Activated naive CD4-positive, alpha-beta T cell treated with anti-CD3 and anti-CD28 coated beads, Interleukin-2, amount 50 U/mL, for 16 hours (primary cell): ENCODE results near the gene PCDHGA7.
"Not testable (repeated sequence)": the region's sequence is repeated elsewhere in the genome, so short reads cannot be mapped to it uniquely, and the experiment has no call there.

Source experiments
- DNase-seq: peaks from one replicate; pipeline ENCODE4 v3.0.0-alpha.2; 2020

The PCDHGA7 gene

DNA sequence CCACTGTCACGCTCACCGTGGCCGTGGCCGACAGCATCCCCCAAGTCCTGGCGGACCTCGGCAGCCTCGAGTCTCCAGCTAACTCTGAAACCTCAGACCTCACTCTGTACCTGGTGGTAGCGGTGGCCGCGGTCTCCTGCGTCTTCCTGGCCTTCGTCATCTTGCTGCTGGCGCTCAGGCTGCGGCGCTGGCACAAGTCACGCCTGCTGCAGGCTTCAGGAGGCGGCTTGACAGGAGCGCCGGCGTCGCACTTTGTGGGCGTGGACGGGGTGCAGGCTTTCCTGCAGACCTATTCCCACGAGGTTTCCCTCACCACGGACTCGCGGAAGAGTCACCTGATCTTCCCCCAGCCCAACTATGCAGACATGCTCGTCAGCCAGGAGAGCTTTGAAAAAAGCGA is 50.2 kb downstream of the PCDHGA7 start:
- DNase-seq, result not testable (repeated sequence)

GRCh38 chr5:141434006-141434405 is 51.5 kb downstream of the PCDHGA7 start:
- no peak for DNase-seq
